Stimulated activated CD4-positive, alpha-beta T cell treated with anti-CD3 and anti-CD28 coated beads, Interleukin-1b, Interleukin-23, amount 100 ng/mL, for 24 hours (primary cell): ENCODE data around the gene SPATC1L.
A peak's percentile ranks its signal among the peaks of the same experiment; 100 is the strongest.

Source experiments
- DNase-seq, 4 experiments: peaks; one replicate each; pipeline ENCODE4 v3.0.0-alpha.2; 2020; ENCODE audit warnings: low read depth in 4 of 4, low spot score in 1 of 4

SPATC1L gene

DNA sequence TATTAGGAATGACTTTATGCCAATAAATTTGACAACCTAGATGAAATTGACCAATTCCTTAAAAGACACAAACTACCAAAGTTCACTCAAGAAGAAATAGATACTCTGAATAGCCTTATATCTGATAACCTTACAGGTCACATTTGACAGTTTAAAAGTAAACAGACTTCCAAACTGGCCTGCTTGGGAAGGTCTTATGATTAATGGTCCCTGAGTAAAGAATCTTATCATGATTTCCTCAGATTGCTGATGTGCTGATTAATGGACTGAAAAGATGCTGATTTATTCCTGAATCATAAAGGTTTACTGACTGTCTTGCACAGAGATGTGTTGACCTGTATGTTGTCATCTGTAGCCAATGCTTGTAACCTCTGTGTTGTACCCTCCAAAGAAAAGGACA, 19.2 kb downstream of the SPATC1L start:
- no peak for DNase-seq

DNA sequence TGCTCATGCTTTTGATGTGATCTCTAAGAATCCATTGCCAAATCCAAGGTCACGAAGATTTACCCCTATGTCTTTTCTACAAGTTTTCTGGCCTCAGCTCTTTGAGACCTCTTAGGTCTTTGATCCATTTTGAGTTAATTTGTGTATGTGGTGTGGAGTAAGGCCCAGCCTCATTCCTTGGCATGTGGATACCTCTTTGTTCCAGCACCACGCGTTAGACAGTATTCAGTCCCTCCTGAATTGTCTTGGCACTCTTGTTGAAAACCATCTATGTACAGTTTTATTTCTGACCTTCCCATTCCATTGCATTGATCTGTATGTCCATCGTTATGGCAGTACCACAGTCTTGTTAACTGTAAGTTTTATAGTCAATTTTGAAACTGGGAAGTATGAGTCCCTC, 20.9 kb downstream of the SPATC1L start:
- no peak for DNase-seq

DNA sequence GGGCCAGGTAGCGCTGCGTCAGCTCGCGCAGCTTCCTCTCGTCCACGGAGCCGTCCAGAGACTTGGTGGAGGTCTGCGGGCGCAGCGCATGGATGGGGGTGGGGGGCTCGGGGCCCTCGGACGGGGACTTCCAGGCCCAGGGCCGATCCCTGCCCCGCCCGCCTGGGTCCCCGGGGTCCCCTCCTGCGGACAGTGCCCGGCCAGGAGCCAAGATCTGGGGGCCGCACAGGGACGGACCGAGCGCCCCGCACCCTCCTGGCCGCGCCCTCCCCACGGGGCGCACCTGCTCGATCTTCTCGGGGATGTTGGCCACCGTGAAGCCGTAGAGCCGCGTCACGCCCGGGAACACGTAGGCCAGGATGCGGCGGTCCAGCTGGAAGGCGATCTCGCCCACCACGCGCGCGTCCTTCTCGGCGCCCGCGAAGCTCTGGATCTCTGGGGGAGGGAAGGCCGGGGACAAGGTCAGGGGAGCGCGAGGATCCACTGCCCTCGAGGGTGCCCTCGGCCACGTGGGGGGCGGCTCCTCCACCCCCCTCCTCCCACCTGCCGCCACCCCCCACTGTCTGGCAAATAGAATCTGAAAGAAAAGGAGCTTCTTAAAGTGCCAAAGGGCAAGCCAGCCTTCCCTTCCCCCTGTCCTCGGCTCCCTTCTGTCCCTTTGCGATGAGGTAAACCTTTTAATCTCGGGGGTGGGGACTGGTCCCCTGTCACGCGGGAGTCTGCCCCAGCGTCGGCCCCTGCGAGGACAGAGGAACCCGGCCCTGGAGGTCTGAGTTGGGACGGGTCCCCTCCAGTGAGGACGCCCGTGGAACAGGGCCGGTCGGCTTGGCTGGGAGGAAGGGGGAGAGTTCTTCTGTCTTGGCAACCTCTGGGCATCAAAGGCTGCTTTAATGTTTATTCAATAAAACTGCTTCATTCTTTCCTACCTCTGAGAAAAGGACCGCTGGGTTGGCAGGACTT, 22.3 kb downstream of the SPATC1L start:
- no peak for DNase-seq

DNA sequence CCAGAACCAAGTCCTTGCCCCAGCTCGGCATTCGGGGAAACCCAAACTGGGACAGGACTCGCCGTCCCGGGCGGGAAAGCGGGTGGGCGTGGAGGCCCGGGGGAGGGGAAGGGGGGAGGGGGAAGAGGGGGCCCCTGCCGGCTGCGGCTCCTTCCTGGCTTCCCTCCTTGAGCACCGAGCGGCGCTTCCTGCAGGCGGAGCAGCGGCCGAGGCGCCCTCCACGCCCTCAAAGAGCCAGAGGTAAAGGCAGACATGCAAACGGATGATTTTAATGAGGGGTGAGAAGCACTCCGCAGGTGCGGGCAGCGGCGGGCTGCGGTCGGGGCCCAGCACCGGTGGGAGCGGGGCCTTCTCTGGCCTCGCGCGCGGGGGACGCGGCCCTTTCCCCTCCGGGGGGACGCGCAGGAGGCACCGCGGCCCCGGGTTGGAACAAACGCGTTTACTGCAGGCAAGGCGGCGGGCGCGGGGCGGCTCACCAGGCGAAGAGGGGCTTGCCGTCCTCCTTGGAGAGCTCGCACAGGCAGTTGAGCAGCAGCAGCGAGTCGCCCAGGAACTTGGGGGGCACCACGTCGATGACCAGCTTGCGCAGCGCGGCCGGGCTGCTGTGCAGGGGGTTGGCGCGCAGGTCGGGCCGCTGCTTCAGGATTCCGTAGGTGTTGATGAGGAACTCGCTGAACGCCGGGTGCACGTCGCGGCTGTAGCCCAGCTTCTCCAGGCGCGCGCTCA, 23.2 kb downstream of the SPATC1L start:
- no peak for DNase-seq

DNA sequence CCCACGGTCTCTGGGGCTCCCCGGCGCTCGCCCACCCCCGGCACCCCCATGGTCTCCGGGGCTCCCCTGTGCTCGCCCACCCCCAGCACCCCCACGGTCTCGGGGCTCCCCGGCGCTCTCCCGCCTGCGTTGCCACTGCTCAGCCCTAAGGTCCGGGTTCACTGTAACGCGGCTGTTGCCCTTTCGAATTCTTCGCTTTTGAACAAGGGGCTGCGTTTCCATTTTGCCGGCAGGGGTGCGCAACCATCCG, 23.7 kb downstream of the SPATC1L start:
- no peak for DNase-seq

DNA sequence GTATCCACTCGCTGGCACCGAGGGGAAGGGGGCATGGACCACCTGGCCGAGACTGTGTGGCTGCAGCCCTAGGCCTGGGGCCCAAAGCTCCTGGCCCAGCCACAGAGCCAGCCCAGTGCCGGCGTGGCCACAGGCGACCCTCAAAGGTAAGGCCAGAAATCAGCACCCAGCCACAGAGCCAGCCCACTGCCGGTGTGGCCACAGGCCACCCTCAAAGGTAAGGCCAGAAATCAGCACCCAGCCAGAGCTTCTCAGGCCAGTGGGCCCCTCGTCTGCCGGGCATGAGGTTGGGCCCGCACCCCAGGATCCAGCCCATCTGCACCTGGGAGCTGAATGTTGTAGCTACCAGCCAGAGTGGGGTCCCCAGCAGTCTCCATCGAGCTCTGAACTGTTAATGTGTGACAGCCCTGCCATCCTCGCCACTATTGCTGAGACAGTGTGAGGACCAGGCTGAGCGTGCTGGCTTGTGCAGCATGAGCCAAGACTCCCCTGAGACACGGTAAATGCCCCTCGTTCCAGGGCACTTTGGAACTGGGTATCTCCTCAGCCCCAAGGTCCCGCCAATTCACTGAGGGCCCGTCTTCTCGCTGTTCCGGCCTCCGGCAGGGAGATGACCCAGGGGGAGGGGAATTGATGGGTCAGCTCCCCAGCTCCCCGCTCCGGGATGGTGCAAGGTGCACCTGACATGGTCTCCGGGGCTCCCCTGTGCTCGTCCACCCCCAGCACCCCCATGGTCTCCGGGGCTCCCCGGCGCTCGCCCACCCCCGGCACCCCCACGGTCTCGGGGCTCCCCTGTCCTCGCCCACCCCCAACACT, 24.2 kb downstream of the SPATC1L start:
- DNase-seq: no peak

DNA sequence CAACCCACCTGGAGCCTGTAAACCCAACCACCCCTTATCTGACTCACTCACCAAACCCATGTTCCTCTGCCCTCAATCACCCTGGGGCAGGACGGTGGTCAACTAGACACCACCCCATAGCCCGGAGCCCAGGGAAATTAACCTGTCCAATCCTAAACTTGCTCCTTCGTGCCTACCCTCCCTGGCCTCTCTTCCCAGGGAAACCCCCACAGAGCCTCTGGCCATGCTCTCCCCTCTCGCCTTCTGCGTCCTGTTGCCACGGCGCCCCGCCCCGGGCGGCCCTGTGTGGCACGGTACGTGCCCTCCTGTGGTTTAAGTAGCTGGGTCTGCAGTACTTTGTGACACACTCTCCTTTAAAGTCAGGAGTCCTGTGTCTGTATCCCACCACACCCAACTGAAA, 24.9 kb downstream of the SPATC1L start:
- no peak for DNase-seq

DNA sequence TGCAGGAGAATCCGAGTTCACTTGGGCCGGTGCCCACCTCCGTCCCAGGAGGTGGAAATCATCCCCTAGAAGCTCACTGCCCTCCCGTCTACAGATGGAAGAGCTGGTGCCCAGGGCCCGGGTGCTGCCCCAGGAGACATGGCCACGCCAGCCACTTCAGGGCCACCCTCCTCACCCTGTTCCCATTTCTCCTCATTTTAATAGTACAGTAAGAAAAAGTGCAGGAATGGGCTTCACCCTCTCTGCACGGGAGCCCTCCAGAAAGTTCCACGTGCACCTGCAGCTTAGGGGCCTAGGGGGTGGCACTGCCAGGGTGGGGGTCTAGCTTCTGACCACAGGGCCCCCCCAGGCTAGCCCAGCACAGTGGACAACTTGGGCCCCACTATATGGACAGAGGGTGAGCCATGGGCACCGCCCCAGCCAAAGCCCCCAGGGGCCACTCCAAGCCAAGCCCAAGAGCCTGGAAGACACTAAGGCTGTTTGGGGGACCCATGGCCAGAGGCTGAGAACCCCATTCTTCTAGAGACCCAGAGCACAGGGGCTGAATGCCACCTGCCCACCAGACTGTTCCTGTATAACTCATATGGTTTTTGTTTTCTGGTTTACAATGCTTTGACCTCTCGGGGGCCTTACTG, 25.5 kb downstream of the SPATC1L start:
- no peak for DNase-seq

DNA sequence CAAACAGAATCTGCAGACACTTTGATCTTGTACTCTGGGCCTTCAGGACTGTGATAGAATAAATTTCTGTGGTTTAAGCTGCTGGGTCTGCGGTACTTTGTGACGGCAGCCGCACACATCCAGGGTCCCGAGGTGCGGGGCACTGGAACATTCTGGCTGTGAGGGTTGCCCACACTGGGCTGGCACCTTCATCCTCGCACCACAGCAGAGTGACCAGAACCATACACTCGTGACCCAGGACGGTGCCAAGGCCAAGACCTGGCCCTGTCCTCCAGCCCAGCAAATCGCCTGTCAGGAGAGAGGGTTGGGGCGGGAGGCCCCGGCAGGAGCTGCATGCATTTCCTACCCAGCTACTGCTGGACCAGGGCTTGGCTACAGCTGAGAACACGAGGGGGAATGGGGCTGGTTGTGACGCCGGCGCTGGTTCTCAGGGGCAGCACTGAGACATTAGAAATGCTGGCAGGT, 26.2 kb downstream of the SPATC1L start:
- DNase-seq: no peak

DNA sequence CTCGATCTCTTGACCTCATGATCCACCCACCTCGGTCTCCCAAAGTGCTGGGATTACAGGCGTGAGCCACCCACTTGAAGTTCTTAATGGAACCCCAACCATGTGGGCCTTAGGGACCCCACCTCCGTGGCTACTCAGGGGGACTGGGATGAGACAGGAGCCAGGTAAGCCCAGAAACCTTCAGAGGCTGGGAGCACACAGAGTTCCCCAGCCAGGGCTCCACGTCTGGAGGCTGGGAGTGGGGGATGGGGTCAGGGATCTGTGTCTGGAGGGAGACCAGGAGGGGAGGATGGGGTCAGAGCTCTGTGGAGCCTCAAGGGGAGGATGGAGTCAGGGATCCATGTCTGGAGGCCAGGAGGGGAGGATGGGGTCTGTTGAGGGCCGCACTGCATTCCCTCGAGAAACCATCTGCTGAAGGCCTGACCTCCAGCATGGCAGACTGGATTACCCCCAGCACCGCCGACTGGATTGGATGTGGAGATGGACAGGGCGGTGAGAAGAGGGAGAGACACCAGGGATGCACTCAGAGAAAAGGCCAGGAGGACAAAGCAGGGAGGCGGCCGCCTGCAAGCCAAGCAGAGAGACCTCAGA, 26.8 kb downstream of the SPATC1L start:
- DNase-seq: no peak

DNA sequence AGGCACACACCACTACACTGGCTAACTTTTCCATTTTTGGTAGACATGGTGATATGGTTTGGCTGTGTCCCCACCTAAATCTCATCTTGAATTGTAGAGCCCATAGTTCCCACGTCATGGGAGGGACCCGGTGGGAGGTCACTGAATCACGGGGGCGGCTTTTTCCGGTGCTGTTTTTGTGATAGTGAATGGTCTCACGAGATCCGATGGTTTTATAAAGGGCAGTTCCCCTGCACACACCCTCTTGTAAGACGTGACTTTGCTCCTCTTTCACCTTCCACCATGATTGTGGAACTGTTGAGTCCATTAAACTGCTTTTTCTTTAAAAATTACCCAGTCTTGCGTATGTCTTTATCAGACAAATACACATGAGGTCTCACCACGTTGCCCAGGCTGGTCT, 27.6 kb downstream of the SPATC1L start:
- no peak for DNase-seq

DNA sequence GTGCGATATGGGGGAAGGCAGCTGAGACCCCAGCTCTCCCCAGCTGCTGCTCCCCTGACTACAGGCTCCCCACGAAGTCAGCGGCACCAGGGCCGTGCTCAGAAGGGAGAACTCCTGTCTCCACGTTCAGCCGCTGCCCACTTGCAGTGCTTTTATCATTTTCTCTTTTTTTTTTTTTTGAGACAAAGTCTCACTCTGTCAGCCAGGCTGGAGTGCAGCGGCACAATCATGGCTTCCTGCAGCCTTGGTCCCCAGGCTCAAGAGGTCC, 27.9 kb downstream of the SPATC1L start:
- no peak for DNase-seq

DNA sequence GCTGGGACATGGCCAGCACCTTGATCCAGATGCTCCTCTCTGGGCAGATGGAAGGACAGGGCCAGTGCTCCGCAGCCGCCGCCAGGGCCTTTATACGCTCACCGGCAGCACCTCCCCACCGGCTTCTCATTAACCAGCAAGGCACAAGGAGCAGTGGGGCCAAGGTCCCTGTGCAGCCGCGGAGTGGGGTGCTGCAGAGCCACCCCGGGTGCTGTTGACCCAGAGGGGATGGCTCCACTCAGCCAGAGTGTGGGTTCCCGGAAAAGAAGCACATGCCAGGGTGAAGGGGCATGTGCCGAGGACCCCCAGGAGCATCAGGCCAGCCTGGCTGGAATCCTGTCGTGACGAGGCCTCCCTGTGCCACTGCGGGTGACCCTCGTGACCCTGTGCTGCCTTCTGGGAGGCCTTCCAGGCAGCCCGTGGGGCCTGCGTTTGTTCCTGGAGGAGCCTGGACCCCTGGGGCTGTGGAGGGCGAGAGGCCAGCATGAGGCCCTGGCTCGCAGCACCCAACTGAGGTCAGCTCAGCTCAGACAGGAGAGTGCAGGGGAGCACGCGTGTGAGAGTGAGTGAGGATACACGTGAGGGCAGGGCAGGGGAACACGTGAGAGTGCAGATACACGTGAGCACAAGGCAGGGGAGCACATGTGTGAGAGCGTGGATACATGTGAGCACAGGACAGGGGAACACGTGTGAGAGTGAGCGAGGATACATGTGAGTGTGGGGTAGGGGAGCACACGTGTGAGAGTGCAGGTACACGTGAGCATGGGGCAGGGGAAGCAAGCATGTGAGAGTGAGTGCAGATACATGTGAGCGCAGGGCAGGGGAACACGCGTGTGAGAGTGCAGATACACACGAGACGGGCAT, 28.5 kb downstream of the SPATC1L start, which contains the start of gene FTCD:
Gene FTCD (minus strand): TSS at position 66 of the 864 bp plus-strand sequence. CDS start 56 bp downstream, at position 10.
- no peak for DNase-seq

DNA sequence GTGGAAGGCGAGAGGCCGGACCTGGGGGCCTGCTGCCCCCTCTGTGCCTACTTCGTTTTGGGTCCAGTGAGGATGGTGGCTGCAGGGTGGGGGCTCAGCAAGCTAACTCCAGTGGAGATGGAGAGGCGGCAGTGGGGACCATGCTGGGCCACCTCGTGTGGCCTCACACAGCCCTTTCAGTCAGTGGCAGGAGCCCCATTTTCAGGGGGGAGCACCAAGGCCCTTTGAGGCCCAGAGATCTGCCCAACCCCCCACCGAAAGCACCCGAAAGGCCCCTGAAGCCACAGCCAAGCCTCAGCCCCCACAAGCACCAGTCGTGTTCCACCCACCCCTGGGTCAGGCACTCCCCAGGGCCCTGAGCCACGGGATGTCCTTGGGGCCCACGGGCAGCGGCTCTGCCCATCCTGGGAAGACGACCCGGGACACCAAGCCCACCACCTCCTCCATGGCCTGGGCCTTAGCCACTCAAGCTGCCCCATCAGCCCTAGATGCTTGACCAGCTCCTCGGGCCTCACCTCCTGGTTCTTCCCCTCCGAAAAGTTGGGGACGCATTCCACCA, 29.2 kb downstream of the SPATC1L start:
- no peak for DNase-seq

DNA sequence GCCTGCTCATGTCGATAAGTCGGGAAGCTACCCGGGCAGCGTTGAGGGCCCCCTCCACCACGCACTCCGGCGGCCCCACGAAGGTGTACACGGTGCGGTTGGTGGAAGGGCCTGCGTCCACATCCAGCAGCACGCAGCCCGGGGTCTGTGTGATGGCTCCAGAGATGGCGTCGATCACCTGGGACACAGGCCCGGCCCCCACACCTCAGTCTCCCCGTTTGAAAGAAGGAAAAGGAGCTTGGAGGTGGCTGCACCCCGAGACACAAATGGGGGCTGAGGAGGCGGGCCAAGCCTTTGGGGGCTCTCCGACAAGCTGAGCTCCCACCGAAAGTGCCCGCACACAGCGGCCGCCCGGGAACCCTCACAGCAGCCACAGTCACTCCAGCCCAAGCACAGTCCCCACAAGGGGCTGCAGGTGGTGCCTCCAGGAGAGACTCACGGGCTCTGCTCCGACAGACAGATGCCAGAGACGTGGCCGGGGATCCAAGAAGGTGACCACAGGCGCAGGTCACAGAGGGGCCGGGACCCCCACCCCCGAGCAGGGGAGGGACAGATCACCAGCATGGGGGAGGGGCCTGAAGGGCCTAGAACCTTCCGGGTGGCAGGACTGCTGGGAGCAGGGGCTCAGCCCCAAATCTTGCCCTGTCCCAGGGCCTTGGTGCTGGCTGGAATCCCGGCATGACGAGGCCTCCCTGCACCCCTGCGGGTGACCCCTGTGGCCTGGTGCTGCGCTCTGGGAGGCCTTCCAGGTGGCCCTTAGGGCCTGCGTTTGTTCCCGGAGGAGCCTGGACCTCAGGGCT, 29.9 kb downstream of the SPATC1L start:
- no peak for DNase-seq

DNA sequence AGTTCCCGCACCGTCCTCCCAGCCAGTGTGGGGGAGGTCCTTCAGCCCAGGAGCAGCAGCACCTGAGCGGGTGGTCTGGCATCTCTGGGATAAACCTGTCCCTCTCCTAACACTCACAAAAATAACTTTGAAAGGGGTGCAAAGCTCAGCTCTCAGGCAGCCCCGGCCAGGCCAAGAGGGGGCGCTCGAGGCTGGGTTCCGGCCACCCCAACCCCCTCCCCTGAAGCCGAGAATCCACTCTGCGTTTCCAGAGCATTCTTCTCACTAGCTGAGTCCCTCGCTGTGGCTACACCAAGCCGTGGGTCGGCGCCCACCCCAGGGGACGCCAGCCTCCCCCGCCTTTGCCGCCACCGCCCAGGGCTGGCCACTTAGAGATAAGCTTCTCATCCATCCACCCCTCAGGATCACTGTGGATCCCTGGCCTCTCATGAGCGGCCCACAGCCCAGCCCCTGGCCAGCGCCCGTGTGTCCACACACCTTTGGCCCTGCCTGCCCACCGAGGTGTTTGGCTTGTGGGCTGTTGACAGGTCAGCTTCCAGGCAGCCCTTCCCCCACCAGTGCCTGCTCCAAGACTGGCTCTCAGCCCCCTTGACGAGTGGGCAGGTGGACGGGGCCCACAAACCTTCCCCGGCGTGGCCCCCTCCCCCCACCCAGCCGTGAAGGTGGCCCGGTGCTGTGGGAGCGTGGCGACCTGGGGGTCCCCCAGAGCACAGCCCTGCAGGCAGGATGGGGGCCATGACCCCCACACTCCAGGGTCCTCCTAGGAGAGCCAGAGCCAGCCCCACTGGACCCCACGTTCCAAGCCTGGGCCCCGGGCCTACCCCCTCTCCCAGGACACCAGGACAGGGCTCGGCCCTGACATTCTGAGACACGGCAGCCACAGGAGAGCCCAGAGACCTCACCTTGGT, 30.8 kb downstream of the SPATC1L start:
- peak in 3 of 4 experiments; percentile 13 to 38 (median 30) for DNase-seq

DNA sequence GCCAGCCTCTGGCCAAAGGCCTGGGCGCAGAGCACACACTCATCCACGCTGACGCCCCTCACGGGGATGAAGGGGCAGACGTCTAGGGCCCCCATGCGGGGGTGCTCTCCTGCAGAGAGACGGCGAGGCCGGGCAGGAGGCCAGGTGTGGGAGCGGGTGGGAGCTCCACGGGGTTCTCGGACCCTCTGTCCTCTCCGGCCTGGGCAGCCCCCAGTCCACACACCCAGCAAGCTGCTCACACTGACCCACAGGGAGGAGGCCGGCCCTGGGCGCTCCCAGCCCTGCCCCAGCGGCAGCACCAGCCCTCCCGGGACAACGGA, 31.4 kb downstream of the SPATC1L start:
- DNase-seq: no peak
